Right lobe of liver (tissue), 4 donors: ENCODE measurements around the gene UHRF2.
"Not testable (repeated sequence)": the region's sequence is repeated elsewhere in the genome, so short reads cannot be mapped to it uniquely, and the experiment has no call there.

Experiments
- POLR2A ChIP-seq: fragments of 450-650 bp; IDR thresholded peaks from one replicate; pipeline ENCODE4 v1.6.1; 2017; ENCODE audit warnings: antibody characterized with exemption, mild to moderate bottlenecking
- TF ChIP-seq, protein P1 (sequence below), 4 donors: fragments of 200-600 bp in 3 of 4; fragments of 450-650 bp in 1 of 4; IDR thresholded peaks; one replicate each; pipeline versions ENCODE4 v1.5.1 to v1.8.0; 2016 to 2022; ENCODE audit warnings: antibody characterized with exemption in 4 of 4, mild to moderate bottlenecking in 2 of 4
- donor health status: DM: no; HTN: no; CAD: no.
- donor health status: DM: no; HTN: no; CAD: no.
- donor health status: DM: no; HTN: yes; CAD: no.

DNA sequence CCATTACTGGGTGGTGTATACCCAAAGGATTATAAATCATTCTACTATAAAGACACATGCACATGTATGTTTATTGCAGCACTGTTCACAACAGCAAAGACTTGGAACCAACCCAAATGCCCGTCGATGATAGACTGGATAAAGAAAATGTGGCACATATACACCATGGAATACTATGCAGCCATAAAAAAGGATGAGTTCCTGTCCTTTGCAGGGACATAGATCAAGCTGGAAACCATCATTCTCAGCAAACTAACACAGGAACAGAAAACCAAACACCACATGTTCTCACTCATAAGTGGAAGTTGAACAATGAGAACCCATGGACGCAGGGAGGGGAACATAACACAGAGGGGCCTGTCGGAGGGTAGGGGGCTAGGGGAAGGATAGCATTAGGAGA lies 45.7 kb downstream of the UHRF2 start:
- not testable (repeated sequence) for TF ChIP-seq POLR2A
- TF ChIP-seq, protein P1, sequence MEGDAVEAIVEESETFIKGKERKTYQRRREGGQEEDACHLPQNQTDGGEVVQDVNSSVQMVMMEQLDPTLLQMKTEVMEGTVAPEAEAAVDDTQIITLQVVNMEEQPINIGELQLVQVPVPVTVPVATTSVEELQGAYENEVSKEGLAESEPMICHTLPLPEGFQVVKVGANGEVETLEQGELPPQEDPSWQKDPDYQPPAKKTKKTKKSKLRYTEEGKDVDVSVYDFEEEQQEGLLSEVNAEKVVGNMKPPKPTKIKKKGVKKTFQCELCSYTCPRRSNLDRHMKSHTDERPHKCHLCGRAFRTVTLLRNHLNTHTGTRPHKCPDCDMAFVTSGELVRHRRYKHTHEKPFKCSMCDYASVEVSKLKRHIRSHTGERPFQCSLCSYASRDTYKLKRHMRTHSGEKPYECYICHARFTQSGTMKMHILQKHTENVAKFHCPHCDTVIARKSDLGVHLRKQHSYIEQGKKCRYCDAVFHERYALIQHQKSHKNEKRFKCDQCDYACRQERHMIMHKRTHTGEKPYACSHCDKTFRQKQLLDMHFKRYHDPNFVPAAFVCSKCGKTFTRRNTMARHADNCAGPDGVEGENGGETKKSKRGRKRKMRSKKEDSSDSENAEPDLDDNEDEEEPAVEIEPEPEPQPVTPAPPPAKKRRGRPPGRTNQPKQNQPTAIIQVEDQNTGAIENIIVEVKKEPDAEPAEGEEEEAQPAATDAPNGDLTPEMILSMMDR (IDR thresholded peaks at IDR 0.05): not testable (repeated sequence)
